HepG2 (cell line): ENCODE results near the gene HABP4. TPM values are rescaled to one million over a fixed set of nuclear protein-coding genes. Genes with fewer than 3 reads are reported as not detected.

Experiments
- ATAC-seq: fragments of 200-7000 bp; cut with Tn5 transposase; 3 replicates; pipeline ENCODE4 v1.9.1; 2020; ENCODE audit warnings: mild to moderate bottlenecking, moderate library complexity
- BruUV-seq: library from RNA; stranded (reverse); fragments of 400-500 nt; replicated peaks from 2 replicates; lab custom pipeline; 2021; lab: Mats Ljungman, UMichigan
- CTCF ChIA-PET: fragments of 300-600 bp; formaldehyde crosslinking; extraction: SDS; loops from one replicate; lab custom pipeline; 2021; ENCODE audit warnings: low total read pairs, inconsistent platforms, low intra/inter-chr PET ratio; lab: Yijun Ruan, JAX
- POLR2A ChIA-PET: fragments of 350-600 bp; sonication (Branson Sonifier 250); formaldehyde crosslinking; loops from one replicate; lab custom pipeline; 2020; ENCODE audit warnings: antibody characterized with exemption, inconsistent platforms; lab: Yijun Ruan, JAX
- DNase-seq: peaks from one replicate; pipeline ENCODE4 v3.0.0-alpha.2; 2015; ENCODE audit warnings: low spot score
- FAIRE-seq: peaks from 3 replicates; lab custom pipeline; 2011; peaks lifted over from hg19 to GRCh38; lab: Jason Lieb, UNC
- H2AFZ ChIP-seq: one replicate; pipeline ENCODE4 v1.6.1; 2011; ENCODE audit warnings: low read length, inconsistent platforms
- H3K27ac ChIP-seq: fragments of 300-600 bp; 3 replicates; pipeline ENCODE4 v1.8.0; 2011; ENCODE audit warnings: mixed run types, mild to moderate bottlenecking, mixed read lengths, low read length, inconsistent platforms; ENCODE audit not compliant: insufficient read depth; ENCODE audit errors: extremely low read length
- H3K27me3 ChIP-seq, 2 experiments: fragments of 200-600 bp in 1 of 2; 2 replicates in 1 of 2; 3 replicates in 1 of 2; pipeline versions ENCODE4 v1.6.0 to v1.8.0; 2011; ENCODE audit warnings: low read length in 2 of 2, mild to moderate bottlenecking in 2 of 2, moderate library complexity in 2 of 2, inconsistent platforms in 1 of 2; ENCODE audit not compliant: insufficient read depth in 2 of 2, control insufficient read depth in 1 of 2
- H3K36me3 ChIP-seq, 2 experiments: fragments of 200-600 bp in 1 of 2; replicated peaks in 1 of 2; 2 replicates in 1 of 2; 3 replicates in 1 of 2; pipeline versions ENCODE4 v1.5.1 to v1.8.0; 2011; ENCODE audit warnings: low read length in 2 of 2, inconsistent platforms in 1 of 2; ENCODE audit not compliant: insufficient read depth in 2 of 2, control insufficient read depth in 1 of 2
- H3K4me1 ChIP-seq: 2 replicates; pipeline ENCODE4 v1.5.1; 2012; ENCODE audit warnings: low read length, inconsistent platforms; ENCODE audit not compliant: insufficient read depth
- H3K4me2 ChIP-seq: 2 replicates; pipeline ENCODE4 v1.6.0; 2011; ENCODE audit warnings: low read depth, low read length, inconsistent platforms
- H3K4me3 ChIP-seq, 3 experiments: fragments of 200-600 bp in 1 of 3; sonication (generic), shearing (Covaris generic) in 1 of 3; replicated peaks in 1 of 3; 2 replicates each; pipeline ENCODE4 v1.5.1; 2011 to 2016; ENCODE audit warnings: low read length in 3 of 3, inconsistent platforms in 2 of 3, low read depth in 2 of 3, mild to moderate bottlenecking in 2 of 3, control low read depth in 1 of 3, mixed read lengths in 1 of 3; ENCODE audit not compliant: insufficient read depth in 1 of 3
- H3K79me2 ChIP-seq: one replicate; pipeline ENCODE4 v1.6.1; 2011; ENCODE audit warnings: low read length, inconsistent platforms; ENCODE audit not compliant: insufficient read depth
- H3K9ac ChIP-seq: 2 replicates; pipeline ENCODE4 v1.6.0; 2011; ENCODE audit warnings: mild to moderate bottlenecking, low read depth, low read length, inconsistent platforms; ENCODE audit not compliant: insufficient read depth
- H3K9me3 ChIP-seq: 2 replicates; pipeline ENCODE4 v1.5.1; 2012; ENCODE audit warnings: mild to moderate bottlenecking, low read length
- H4K20me1 ChIP-seq: 2 replicates; pipeline ENCODE4 v1.6.0; 2011; ENCODE audit warnings: inconsistent platforms, mild to moderate bottlenecking, low read length, moderate library complexity; ENCODE audit not compliant: insufficient read depth
- GMEB1 ChIP-seq: sonication (generic); formaldehyde crosslinking; IDR thresholded peaks from 2 replicates; pipeline ENCODE4 v1.5.1; 2020; ENCODE audit warnings: missing genetic modification reagents, mild to moderate bottlenecking, borderline replicate concordance
- PREB ChIP-seq: sonication (generic); formaldehyde crosslinking; IDR thresholded peaks from 2 replicates; pipeline ENCODE4 v1.4.0; 2020; ENCODE audit warnings: missing genetic modification reagents
- ZBTB4 ChIP-seq: sonication (generic); formaldehyde crosslinking; IDR thresholded peaks from 2 replicates; pipeline ENCODE4 v1.4.0; 2020; ENCODE audit warnings: missing genetic modification reagents, mild to moderate bottlenecking, borderline replicate concordance
- ZNF616 ChIP-seq: sonication (generic); formaldehyde crosslinking; IDR thresholded peaks from 2 replicates; pipeline ENCODE4 v1.5.0; 2020; ENCODE audit warnings: low read depth, mild to moderate bottlenecking, missing genetic modification reagents
- ZNF710 ChIP-seq: sonication (generic); formaldehyde crosslinking; IDR thresholded peaks from 2 replicates; pipeline ENCODE4 v1.5.0; 2020; ENCODE audit warnings: mild to moderate bottlenecking, missing genetic modification reagents, borderline replicate concordance
- WGBS: methylation state at CpG from one replicate; pipeline ENCODE4 v1.1.6; 2017; ENCODE audit warnings: low lambda C conversion rate; 5-methylcytosine and 5-hydroxymethylcytosine counted together
- in situ Hi-C: cut with HindIII; loops from 2 replicates; pipeline ENCODE4 v1.10.0; 2017; ENCODE audit warnings: low pct_unique_long_range_greater_than_20kb; ENCODE audit not compliant: extremely low pct_ligation_motif_present
- intact Hi-C: fragments of 100-400 bp; cut with micrococcal nuclease; formaldehyde crosslinking; loops from one replicate; pipeline ENCODE4 v1.10.0; 2022; ENCODE audit not compliant: unreplicated experiment
- polyA plus RNA-seq, 8 experiments: library from polyadenylated mRNA; depleted of rRNA in 3 of 8; stranded (reverse) in 7 of 8; unstranded in 1 of 8; fragments of >200 nt; fragmentation: Illumina TruSeq in 4 of 8; extraction: Trizol in 4 of 8; gene quantifications; 2 replicates each; pipeline versions ENCODE4 v1.2.1 to v1.2.3, GENCODE V29; 2011 to 2016; ENCODE audit warnings: low read depth in 4 of 8, missing spikeins in 1 of 8, mixed read lengths in 1 of 8; ENCODE audit not compliant: insufficient read depth in 1 of 8
- total RNA-seq, 5 experiments: library from RNA; depleted of rRNA; stranded (reverse); fragments of >200 nt; fragmentation: Illumina TruSeq; extraction: Trizol; gene quantifications; 2 replicates each; pipeline ENCODE4 v1.2.3, GENCODE V29; 2016; ENCODE audit warnings: low read depth in 1 of 5

Gene HABP4
- total and polyA plus RNA-seq, 2 of the 13 experiments (the other 11 are each of a cell fraction or from before 2014, with no cell fraction given): 14.3 to 26.6 TPM

GRCh38 chr9:96512240-96512639, 62.3 kb downstream of the HABP4 start:
- WGBS: 92% methylated on average over 3 of the region's 3 CpGs
- intact Hi-C loops: no loop called here
- BruUV-seq: no TSS peak
- Histone ChIP-seq H3K4me1 (no peaks in the 10 kb centered on the region), H3K27ac (no peak overlapping the region), H3K27me3 (no peaks in the 10 kb centered on the region), H3K79me2 (no peaks in the 10 kb centered on the region), H3K4me2 (no peak overlapping the region), H3K4me3 (no peak overlapping the region), H2AFZ (no peak overlapping the region), H4K20me1 (no peaks in the 10 kb centered on the region), H3K9me3 (no peaks in the 10 kb centered on the region), H3K9ac (no peak overlapping the region), H3K36me3 (peaks cover 13 to 65% of the 10 kb centered on the region in 2 experiments)
- ChIA-PET CTCF (no interaction called here), POLR2A (no interaction called here)
- ATAC-seq (no peak), FAIRE-seq (no peak), DNase-seq (no peak)
- no peak for TF ChIP-seq PREB (CRISPR knock-in tag)
- in situ Hi-C loops: no loop called here

- H2AFZ ChIP-seq: no peak overlapping the region
- intact Hi-C loops (no loop called here), in situ Hi-C loops (no loop called here)
- no TSS peak for BruUV-seq
- no peaks in the 10 kb centered on the region for H3K27me3 ChIP-seq
- H3K4me3 ChIP-seq: no peak overlapping the region
- H3K9me3 ChIP-seq: no peaks in the 10 kb centered on the region
- 88% methylated on average over 4 of the region's 5 CpGs for WGBS
- no peak for DNase-seq
- ATAC-seq: no peak
- H3K4me2 ChIP-seq: no peak overlapping the region
- H3K36me3 ChIP-seq: peaks cover 10 to 63% of the 10 kb centered on the region in 2 experiments
- POLR2A ChIA-PET: no interaction called here
- TF ChIP-seq ZNF710 (CRISPR knock-in tag) (no peak), GMEB1 (CRISPR knock-in tag) (no peak), ZBTB4 (CRISPR knock-in tag) (no peak), ZNF616 (CRISPR knock-in tag) (no peak)
- no peaks in the 10 kb centered on the region for H3K4me1 ChIP-seq
- no peak overlapping the region for H3K27ac ChIP-seq
- CTCF ChIA-PET: no interaction called here
- FAIRE-seq: no peak
- H3K79me2 ChIP-seq: no peaks in the 10 kb centered on the region
- no peaks in the 10 kb centered on the region for H4K20me1 ChIP-seq
- H3K9ac ChIP-seq: no peak overlapping the region
These were observed 63.7 kb downstream of the HABP4 start for GRCh38 chr9:96513622-96514021.
